GM18502 (cell line): ENCODE results near the gene FERMT1.

Experiments used
- ATAC-seq: cut with Tn5 transposase; IDR thresholded peaks from one replicate; pipeline ENCODE4 v1.9.1; 2021; ENCODE audit warnings: mild to moderate bottlenecking; ENCODE audit not compliant: unreplicated experiment, poor library complexity

The FERMT1 gene, protein sequence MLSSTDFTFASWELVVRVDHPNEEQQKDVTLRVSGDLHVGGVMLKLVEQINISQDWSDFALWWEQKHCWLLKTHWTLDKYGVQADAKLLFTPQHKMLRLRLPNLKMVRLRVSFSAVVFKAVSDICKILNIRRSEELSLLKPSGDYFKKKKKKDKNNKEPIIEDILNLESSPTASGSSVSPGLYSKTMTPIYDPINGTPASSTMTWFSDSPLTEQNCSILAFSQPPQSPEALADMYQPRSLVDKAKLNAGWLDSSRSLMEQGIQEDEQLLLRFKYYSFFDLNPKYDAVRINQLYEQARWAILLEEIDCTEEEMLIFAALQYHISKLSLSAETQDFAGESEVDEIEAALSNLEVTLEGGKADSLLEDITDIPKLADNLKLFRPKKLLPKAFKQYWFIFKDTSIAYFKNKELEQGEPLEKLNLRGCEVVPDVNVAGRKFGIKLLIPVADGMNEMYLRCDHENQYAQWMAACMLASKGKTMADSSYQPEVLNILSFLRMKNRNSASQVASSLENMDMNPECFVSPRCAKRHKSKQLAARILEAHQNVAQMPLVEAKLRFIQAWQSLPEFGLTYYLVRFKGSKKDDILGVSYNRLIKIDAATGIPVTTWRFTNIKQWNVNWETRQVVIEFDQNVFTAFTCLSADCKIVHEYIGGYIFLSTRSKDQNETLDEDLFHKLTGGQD

DNA sequence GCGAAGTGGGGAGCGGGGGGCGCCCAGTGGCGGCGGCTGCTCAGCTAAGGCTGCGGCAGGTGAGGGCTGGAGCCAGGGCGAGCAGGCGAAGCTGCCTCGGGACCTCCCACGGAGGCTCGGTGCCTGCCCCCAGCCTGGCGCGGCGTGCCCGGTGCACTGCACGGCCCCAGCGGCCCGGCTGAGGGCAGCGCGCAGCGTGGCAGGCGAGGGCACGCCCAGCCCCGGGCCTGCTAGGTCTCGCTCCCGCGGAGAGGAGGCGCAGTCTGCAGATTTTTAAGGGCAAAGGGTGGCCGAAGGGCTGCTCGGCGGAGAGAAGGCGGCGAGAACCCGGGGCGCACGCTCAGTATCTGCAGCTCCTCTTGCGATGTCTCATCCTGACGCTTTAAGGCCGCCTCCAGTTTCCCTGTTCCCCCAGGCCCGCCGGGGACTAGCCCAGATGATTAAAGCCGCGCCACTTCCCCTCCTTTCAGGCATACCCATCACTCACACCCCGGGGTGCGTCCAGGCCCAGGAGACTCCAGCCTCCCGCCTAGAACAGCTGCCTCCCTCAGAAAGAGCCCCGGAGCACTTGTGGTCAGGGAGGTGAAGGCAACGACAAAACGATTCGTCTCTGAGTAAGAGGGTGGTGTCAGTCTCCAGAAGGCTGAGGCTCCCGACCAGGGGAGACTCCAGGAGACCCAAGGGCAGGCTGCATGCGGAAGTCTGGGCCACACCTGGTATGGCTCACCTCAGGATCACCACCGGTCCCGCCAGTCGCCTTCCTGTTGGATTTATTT, at the start of gene FERMT1:
FERMT1 (minus strand) TSS at position 158 of the 776 bp plus-strand sequence. CDS start 3,476 bp downstream, outside the sequence.
- peak; percentile 84 for ATAC-seq

DNA sequence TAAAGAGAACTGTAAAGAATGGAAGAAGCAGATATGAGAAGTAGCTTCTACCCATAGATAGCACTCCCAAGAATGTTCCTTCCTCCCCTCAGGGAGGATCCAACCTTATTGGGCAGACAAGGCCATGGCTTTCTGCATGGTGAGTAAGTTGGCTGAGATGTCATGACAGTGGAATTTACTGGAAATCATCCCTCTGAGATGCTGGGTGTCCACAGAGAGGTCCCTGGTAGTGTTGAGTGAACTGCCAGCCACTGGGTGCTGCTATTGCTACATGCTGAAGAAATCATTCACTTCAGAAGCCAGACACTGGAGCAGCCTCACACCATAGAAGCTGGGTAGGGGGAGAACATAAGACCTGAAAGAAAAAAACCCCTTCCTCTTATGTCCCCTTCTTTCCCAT, 46.4 kb upstream of the FERMT1 start:
- ATAC-seq = no peak

DNA sequence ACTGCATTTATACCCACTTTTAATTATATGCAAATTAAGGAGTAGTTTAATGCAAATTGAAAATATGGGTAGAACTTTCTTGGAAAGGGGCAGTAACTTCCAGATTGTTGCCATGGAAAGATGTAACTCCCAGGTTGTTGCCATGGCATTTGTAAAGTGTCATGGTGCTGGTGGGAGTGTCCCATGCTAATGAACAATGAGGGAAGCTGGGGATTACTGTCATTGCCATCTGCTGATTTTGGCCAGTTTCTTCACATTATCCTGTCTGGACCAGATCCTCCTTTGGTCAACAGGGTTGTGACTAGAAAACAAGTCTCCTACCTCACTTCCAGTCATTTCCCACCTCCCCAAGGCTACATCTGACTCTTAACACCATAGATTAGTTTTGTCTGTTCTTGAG, 45.4 kb upstream of the FERMT1 start:
- ATAC-seq = no peak

DNA sequence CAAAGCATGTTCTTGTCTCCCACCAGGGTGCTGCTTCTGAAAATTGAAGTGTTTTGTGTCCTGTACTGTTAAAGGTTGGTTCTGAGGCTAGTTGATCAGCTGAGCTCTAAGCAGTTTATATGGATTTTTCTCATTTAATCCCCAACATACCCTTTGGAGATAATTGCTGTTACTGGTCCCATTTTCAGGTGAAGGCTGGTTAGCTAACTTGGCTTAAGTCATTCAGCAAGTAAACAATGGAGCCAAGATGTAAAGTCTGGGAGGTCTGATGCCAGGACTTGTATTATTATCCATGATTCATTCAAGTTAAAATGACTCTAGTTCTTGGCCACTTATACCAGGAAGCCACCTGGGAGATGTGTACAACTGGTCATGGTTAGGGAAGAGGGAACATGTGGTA, 42.5 kb upstream of the FERMT1 start:
- ATAC-seq = no peak

DNA sequence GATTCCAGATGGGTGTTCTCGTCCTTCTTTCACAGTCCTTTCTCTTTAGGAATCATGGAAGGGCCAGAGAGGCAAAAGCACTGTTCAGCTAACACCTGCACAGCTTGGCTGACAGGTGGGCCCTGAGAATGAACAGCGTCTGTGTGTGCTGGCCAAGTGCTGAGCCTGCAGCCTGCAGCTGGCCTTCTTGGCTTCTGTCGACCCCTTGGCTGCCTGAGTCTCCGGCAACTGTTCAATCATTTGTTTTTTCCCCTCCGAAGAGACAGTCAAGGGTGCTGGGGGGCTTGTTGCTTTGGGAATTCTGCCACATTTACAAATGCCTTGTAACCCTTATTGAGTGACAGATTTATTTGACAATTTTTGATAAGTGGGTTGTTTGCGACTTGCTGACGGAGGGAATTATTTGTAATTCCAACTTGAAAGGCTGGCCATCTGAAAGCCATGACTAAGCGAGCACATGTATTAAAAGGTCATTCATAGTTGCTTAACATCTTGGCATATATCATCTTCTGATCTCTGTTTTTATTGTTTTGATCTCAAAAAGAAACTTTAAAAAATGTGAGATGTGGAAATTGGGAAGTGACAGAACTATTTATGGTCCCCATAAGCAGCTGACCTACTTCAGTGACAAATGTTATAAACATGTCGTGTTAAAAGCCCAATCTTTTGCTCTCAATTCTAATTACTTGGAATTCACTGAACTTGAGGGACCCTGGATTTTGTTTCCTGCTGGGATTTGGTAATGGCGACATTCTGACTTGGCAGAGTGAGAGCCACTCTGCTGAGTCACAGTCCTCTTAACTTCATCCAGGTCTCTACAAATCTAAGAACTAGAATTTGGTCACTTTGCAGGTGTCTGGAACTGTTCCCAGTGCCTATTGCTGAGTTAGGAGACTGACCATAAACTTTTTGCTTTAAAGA, 41.9 kb upstream of the FERMT1 start:
- no peak for ATAC-seq

DNA sequence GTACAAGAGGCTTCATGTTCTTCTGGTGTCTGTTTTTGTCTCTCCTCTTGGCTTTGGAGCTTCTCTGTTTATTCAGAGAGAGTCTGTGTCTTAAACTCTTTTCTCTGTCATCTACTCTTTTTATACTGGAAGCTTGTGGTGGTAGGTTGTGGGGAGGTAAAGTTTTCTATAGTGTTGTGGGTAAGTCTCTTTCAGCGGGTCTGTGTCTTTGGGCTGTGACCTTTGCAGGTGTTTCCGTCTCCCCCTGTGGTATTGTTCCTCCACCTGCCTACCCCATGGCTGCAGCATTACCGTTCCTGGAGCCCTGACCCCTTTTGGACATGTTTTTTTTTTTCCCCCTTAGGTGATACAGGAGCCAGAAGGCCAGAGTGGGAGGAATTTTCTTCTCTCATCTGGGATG, 37.9 kb upstream of the FERMT1 start:
- ATAC-seq = no peak

DNA sequence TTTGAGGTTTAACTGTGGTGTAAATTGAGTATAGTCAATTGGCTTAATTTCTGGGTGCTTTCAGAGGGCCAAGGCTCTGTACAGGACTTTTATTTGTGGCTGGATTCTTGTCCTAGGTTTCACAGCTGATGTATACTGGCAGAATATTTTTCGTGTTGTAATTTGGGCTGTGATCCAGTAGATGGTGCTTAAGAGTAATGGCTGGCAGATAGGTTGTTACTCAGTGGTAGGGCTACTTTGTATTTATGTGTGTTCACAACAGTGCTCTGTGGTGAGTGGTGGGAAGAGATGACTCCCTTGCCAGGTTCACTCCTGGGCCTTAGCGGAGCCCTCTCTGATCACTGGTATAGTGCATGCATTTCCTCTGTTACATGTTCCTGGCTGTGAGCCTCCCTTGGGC, 34.5 kb upstream of the FERMT1 start:
- ATAC-seq = no peak

DNA sequence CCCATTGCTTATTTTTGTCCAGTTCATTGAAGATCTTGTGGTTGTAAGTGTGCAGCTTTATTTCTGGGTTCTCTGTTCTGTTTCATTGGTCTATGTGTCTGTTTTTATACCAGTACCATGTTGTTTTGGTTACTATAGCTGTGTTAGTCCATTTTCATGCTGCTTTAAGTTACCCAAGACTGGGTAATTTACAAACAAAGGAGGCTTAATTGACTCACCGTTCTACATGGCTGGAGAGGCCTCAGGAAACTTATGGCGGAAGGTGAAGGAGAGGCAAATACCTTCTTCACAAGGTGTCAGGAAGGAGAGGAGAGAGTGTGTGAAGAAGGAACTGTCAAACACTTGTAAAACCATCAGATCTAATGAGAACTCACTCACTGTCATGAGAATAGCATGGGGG, 29.9 kb upstream of the FERMT1 start:
- ATAC-seq = no peak

DNA sequence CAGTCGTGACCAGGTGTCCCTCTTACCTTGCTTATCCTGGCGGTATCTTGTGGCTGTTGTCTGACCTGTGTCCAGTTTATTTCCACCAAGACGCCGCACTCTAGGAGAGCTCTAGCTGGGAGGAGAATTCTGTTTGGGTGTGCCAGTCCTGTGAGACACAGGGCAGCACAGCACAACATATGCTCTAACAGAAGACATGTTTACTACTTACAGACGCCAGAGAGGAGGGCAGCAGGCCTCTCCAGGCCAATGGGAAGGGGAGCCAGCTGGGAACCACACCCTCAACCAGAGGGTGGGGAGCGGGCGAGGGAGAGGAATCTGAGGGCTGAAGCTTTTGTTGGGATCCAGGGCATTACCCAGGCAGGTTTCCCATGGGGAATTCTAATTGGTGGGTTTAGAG, 25.2 kb upstream of the FERMT1 start:
- ATAC-seq = no peak

DNA sequence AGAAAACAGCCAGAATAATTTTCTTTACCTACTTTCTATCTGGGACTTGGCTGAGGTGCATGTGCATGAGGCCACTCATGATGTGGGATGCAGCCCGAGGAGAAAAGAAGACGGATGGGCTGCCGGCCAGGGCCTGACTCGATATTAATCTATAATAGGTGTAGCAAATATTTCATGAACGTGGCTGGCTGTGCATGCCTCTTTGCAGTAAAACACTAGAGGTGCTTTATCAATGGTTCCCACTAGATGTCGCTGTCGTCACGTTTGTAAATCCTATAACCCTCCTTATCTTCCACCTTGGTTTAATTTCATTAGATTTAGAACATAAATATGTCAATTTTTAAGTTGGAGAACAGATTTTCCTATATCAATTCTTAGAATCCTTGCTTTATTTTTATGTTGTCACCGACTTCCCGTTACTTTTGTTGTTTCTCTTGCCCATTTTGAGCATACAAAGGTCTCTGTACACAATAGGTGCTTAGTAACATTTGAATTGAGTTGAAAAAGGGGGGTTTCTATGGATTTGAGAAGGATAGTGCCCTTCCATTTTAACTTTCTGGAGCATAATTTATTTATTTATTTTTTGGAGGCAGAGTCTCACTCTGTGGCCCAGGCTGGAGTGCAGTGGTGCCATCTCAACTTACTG, 19.6 kb upstream of the FERMT1 start:
- ATAC-seq = peak; percentile 87

DNA sequence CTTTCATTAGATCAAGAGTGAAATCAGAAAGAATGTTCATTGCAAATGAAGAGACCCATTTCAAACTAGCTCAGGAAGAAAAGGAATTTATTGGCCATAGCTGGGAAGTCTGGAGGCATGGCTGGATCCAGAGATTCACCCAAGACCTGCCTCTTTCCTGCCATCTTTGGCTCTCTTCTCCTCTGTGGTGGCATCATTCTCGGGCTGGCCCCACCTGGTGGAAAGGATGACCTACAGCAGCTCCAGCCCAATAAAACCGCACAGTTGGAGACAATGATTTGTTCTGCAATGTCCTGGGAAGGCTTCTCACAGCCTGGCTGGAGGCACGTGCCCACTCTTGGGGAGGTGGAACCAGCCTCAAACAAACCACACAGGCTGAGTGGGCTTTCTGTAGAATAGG, 18.1 kb upstream of the FERMT1 start:
- no peak for ATAC-seq

DNA sequence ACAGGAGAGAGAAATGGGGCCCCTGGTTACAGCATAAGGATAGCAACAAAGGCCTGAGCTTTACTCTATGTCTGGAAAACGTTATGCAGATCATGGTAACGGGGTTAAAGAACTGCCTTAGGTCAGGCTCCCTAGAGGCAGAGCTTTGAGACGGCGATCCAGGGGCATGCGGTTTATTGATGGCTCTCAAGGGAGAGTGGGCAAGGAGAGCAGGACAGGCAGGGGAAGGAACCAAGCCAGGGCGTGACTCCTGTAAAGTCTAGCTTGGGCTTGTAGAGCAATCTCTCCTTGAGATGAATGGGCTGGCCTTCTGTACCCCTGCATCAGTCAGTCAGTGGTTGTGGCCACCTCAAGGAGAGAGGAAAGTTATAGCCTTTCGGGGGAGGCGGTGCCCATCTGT, 12.5 kb upstream of the FERMT1 start:
- ATAC-seq = no peak

DNA sequence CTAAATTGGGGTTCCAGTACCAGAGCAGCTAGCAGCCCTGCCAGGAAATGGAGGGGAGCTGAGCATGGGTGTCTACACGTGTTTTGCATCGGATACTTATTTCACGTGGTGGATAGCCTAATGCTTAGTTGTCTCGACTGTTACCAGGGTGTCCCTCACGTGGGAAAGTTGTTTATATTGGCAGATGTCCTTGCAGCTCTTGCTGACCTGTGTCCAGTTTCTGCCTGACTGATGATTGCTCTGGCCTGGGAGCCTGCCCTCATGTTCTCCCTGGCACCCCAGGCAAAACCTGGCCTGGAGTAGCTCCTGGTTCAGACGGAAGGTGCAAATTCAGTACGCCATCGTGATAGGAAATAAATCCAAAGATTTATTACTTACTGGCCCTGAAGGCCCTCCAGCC, 11.8 kb upstream of the FERMT1 start:
- no peak for ATAC-seq

DNA sequence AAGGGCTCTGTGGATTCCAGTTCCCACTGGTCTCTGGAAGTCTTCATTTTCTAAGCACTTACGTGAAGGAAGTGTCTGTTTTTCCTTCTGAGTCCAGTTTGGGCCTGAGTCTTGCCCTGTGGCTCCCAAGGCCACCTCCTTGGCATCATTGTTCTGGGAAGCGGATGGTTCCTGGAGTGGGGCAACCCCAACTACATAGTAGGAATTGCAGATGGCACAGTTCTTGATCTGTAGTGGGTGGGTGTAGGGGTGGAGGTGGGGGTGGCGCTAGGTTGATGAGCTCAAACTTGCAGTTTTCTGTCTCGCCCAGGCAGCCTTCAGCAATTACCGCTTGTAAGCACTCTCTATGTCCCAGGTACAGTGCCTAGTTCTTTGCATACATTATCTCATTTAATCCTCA, 7.2 kb upstream of the FERMT1 start:
- no peak for ATAC-seq

DNA sequence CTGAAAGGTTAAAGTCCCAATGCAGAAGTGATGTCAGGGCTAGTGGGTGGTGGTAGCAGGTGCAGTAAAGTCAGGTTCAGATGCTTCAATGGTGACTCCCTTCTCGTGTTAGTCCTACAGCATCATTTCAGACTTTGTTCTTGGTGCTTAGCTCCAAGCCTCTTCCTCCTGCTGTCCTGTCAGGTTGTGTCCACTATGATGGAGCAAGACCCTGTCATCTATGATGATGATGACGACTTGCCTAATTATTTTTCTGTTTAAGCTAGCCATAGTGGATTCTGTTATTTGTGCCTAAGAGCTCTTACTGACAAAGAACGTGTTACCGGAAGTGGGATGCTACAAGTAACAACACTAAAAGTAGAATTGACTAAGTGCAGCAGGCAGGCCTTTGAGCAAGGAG, 5.0 kb upstream of the FERMT1 start:
- no peak for ATAC-seq

DNA sequence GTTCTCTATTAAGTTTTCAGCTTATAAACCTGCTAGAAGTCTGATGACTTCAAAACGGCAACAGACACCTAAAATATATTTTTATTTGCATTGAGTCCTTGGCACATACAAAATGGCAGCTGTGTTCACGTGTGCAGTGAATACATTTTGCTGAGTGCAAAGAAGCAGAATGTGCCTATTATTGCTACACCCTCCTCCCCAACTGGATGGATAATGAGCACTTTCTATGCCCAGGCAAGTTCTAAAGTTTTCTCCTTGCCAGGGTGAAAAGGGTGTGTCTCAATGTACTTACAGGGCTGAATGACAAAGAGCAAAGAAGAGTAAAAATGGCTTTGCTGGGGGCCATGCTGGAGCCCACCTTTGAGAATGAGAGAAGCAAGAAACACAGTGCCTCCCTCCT, 4.0 kb upstream of the FERMT1 start:
- ATAC-seq = no peak

DNA sequence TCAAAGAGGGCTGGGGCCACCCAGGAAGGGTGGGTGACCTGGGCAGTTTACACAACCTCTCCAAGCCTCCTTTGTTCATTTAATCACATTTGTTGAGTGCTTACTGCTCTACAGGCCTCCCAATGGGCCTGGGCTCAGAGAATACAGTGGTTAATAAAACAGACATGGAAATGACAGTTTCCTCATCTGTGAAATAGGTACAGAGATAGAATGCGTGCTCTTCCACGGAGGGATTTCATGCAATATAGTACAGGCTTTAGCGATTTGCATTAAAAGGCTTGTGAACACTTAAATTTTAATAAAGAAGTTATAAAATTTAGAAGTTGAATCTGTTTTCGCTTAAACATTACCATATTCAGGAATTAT, 802 bp upstream of the FERMT1 start:
- ATAC-seq = no peak

DNA sequence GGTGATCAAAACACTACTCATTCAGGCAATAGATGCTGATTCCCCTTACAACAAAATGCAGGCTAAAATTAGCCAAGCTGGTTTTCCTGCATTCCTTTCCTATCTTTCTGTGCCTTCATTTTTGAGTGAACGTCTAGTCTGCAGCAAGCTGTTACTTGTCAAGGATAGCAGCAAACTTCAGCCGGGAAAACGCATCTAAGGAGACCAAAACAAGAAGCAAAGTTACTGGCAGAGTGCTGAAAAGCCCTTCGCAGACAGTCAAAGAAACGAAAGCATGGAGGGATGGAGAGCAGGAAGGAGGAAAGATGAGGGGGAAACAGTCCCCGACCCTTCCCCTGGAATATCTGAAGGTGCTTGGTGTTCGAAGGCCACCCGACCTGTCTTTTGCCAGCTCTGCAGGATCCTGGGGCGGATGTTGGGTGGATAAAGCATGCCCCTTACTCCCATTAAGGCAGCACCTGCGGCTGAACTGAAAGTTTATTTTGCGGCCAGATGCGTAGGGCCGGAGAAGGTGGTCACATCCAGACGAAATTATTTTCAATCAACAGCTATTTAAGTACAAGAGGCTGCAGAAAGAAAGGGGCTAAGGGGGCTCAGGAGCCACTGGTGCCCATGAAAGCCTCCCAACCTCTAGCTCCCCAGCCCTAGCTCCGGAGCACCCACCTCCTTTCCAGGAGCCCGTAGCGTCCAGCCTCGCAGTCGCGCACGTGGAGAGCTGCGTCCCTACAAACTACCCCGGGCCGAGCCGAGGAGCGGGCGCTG, 538 bp downstream of the FERMT1 start:
- peak; percentile 39 for ATAC-seq

DNA sequence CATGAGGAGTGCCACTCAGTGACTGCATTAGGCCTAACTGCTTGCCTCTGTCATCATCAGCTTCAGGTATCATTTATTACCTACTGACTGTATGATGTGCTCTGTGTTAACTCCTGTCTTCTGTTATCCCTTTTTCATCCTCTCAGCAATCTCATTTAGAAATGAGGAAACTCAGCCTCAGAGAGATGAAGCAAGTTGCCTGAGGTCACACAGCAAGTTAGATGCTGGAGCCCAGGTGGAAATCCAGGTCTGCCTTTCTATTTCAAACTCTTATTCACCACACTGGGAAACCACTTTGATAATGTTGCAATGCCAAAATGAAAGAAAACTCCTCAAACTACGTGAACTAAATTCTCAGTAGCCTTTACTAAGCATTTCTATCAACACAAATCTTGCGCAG, 1.3 kb downstream of the FERMT1 start:
- no peak for ATAC-seq
